ENCODE data around the gene ST8SIA3. TPM values are rescaled to one million over a fixed set of nuclear protein-coding genes. Genes with fewer than 3 reads are reported as not detected.

Gene ST8SIA3
- total and polyA plus RNA-seq, 2 of the 4 experiments (the other 2 are of a cell fraction), result not detected

GRCh38 chr18:57329856-57330255, 22.5 kb upstream of the ST8SIA3 start:
- Histone ChIP-seq H2BK15ac (ENCODE audit: low read depth, low read length) (no peak overlapping the region), H3K4me1 (ENCODE audit: control insufficient read depth, insufficient read depth, low read length) (no peaks in the 10 kb centered on the region), H3K56ac (ENCODE audit: extremely low read depth, insufficient read depth, low read length) (no peak overlapping the region), H2BK20ac (ENCODE audit: low read depth, low read length) (no peak overlapping the region), H4K91ac (ENCODE audit: insufficient read depth, low read depth, low read length) (no peak overlapping the region), H3K9me1 (ENCODE audit: insufficient read depth, low read length) (no peaks in the 10 kb centered on the region), H2AFZ (replicated peaks; ENCODE audit: low read length, poor library complexity) (no peak overlapping the region), H2BK5ac (ENCODE audit: low read depth, low read length, poor library complexity, severe bottlenecking) (no peak overlapping the region), H3K14ac (replicated peaks; ENCODE audit: low read depth, low read length) (no peak overlapping the region), H3K4me2 (ENCODE audit: low read depth, low read length) (no peak overlapping the region), H2AK9ac (replicated peaks; ENCODE audit: low read depth, low read length, poor library complexity) (no peak overlapping the region), H4K5ac (ENCODE audit: low read depth, low read length) (no peak overlapping the region), H3K23ac (ENCODE audit: low read depth, low read length) (no peak overlapping the region), H3K4me3 (ENCODE audit: insufficient read depth, low read depth, low read length) (no peak overlapping the region), H3K36me3 (ENCODE audit: control insufficient read depth, insufficient read depth, low read length) (no peaks in the 10 kb centered on the region), H3K9ac (ENCODE audit: low read depth, low read length) (no peak overlapping the region), H2AK5ac (ENCODE audit: low read depth, low read length) (no peak overlapping the region), H3K27me3 (ENCODE audit: control insufficient read depth, insufficient read depth, low read length) (no peaks in the 10 kb centered on the region; the same call in 1 of the 2 replicates), H4K8ac (ENCODE audit: low read depth in 2 of 2, low read length in 2 of 2) (no peak overlapping the region), H3K9me3 (ENCODE audit: control insufficient read depth, insufficient read depth, low read length) (no peaks in the 10 kb centered on the region), H3K18ac (ENCODE audit: low read depth, low read length) (no peak overlapping the region), H3K4ac (ENCODE audit: low read depth, low read length) (no peak overlapping the region), H4K20me1 (ENCODE audit: insufficient read depth, low read length) (no peaks in the 10 kb centered on the region), H3K27ac (ENCODE audit: insufficient read depth, low read length) (no peak overlapping the region), H3K79me1 (ENCODE audit: low read depth in 1 of 2, low read length in 2 of 2) (no peaks in the 10 kb centered on the region), H2BK120ac (ENCODE audit: low read depth, low read length) (no peak overlapping the region)
- intact Hi-C loops (cut with micrococcal nuclease), result no loop called here
- TF ChIP-seq USF2 (IDR thresholded peaks at IDR 0.05; ENCODE audit: low read depth, low read length), result no peak
- no peak for TF ChIP-seq RCOR1 (IDR thresholded peaks at IDR 0.05; ENCODE audit: insufficient replicate concordance, low read length)
- TF ChIP-seq CTCF (conservative IDR thresholded peaks at IDR 0.05; ENCODE audit: low read depth, low read length), result no peak
- no peak for TF ChIP-seq MXI1 (IDR thresholded peaks at IDR 0.05; ENCODE audit: borderline replicate concordance, low read depth, low read length)
- no peak for TF ChIP-seq POLR2A (IDR thresholded peaks at IDR 0.05; ENCODE audit: low read depth, low read length)
- TF ChIP-seq NFE2L2 (IDR thresholded peaks at IDR 0.05; ENCODE audit: low read depth, low read length), result no peak
- TF ChIP-seq RAD21 (IDR thresholded peaks at IDR 0.05; ENCODE audit: low read length), result no peak
- no peak for TF ChIP-seq CHD1 (IDR thresholded peaks at IDR 0.05; ENCODE audit: low read depth, low read length)
- TF ChIP-seq CEBPB (IDR thresholded peaks at IDR 0.05; ENCODE audit: low read depth, low read length), result no peak
- TF ChIP-seq BHLHE40 (IDR thresholded peaks at IDR 0.05; ENCODE audit: low read depth, low read length), result no peak
- TF ChIP-seq MAFK (IDR thresholded peaks at IDR 0.05; ENCODE audit: low read depth, low read length), result no peak
- ChIA-PET CTCF (no interaction called here), POLR2A (ENCODE audit: unreplicated experiment) (no interaction called here)
- dilution Hi-C loops (cut with HindIII; ENCODE audit: low sequenced_read_pairs, unreplicated experiment), result no loop called here
- DNase-seq (no peak), ATAC-seq (ENCODE audit: low read depth) (no peak)
- no TSS peak for BruUV-seq (replicated peaks)
- in situ Hi-C loops (cut with MboI; ENCODE audit: low sequenced_read_pairs), result no loop called here
- 19% methylated on average over 3 of the region's 5 CpGs; no CpG with 5 or more reads in 1 of the 2 experiments for WGBS, 2 experiments (ENCODE audit: extremely low coverage in 2 of 2, insufficient read length in 1 of 2)

Data from IMR-90 (cell line).